Activated T-cell treated with anti-CD3 and anti-CD28 coated beads, Interleukin-2, amount 50 U/mL, for 48 hours (primary cell): ENCODE data around the gene ZBTB11.
"Not testable (repeated sequence)": the region's sequence is repeated elsewhere in the genome, so short reads cannot be mapped to it uniquely, and the experiment has no call there.

Experiments used
- DNase-seq, 2 experiments: peaks; one replicate each; pipeline ENCODE4 v3.0.0-alpha.2; 2020

Gene ZBTB11

GRCh38 chr3:101676765-101677435 is at the start of gene ZBTB11:
Gene ZBTB11, minus strand, starts transcription at chr3:101677132. Its CDS starts 218 bp downstream, at chr3:101676914.
- peak; percentile 100 for DNase-seq

- no peak for DNase-seq
Measured at GRCh38 chr3:101725890-101726275, 49.0 kb upstream of the ZBTB11 start.

- DNase-seq, result peak; percentile 37 to 53
Measured at GRCh38 chr3:101725194-101725889, 48.4 kb upstream of the ZBTB11 start.

DNA sequence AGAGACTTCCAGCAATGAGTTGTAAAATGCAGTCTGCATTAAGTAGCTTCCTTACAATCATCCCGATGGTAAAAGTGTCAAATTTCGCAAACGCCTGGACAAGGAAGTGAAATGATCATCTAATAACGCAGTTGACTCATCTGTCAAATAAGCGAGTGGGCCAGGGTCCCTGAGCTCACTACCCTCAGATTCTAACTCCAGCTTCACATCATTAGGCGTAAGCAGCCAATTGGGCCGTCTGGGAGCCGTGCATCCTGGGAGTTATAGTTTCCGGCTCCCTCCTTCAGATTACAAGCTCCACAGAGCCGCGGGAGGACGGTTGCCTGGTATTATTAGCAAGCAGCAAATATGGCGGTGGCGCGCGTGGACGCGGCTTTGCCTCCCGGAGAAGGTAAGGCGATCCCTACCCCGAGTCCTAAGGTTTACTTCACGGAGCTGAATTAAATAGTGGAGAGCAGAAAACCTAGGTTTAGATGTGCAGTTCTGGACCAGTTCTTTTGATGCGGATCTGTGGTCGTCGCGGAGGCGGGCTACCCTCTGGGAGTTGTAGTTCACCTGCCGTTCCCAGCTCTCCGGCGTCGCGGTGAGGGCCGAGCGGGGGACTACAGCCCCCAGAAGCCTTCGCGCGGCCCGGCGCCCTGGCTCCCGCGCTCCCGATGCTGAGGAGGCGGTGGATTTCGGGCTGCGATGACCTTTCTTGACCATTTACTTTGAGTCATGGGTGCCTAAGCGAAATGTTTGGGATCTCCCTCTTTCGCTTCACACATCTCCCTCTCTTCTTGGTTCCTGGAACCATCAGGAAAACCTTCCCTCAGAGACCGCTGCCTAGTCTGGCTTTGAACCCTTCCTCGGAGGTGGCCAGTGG is 47.6 kb upstream of the ZBTB11 start, which contains the start of gene CEP97:
TSS of gene CEP97 (plus strand) at position 286 of the 865 bp plus-strand sequence. CDS start at position 349, 63 bp downstream.
- peak; percentile 91 to 92 for DNase-seq

GRCh38 chr3:101722394-101723173 is 45.7 kb upstream of the ZBTB11 start:
- DNase-seq, result no peak

DNA sequence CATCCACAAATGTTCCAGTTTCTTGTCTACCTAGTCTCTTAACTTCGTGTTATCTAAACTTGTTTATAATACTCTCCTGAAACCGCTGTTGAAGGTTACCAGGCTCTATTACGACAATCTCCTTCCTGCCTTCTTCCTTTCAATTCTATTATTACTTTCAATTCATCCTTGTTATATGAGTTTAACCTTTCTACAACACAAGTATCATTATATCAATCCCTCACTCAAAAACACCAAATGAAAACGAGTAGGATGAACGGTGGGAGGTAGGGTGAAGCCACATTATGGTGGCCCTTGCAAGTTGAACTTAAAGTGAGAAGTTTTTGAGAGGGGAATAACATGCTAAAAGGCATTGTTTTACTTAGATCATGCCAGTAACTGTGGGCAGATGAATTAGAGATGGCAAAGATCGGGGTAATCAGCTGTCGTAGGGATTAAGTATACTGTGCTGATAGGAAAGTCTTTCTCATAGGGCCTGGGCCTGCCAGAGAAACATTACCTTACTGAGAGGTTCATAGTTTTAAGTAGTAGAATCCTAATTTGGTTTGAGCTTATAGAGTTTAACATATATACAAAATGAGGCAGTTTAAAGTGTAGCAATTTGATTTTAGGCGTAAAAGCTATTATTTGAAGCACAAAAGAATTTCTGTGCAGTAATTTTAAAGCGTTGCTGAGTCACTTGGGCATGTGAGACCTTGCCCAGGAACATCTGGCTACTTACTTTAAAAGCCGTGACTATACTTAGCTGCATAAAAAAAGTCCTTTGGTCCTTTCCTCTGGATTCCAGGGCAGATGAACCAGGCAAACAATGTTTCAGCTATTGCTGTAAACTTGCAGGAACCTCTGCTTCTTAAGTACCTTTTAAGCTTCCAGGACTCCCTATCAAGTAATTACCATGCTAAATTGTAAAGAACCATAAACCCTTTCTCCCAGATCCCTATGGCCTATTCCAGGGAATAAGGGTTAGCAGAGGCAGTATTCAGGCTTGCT is 44.2 kb upstream of the ZBTB11 start:
- peak; percentile 27 to 39 for DNase-seq

- no peak for DNase-seq
Measured at GRCh38 chr3:101719604-101720185, 42.8 kb upstream of the ZBTB11 start.

DNA sequence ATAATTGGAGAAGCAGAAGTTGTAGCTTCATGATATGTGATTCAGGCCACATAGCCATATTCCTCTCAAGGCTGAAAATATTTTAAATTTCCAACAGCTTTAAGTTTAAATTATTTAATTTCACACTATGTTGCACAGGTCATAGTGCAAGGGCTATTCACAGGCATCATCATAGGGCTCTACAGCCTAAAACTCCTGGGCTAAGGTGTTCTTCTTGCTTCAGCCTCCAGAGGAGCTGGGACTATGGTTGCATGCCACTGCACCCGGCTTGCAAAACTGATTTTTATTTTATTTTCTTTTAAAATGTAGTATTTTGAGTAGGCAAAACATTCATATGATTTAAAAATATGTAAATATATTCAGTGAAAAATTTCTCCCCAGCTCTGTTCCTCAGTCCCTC is 41.5 kb upstream of the ZBTB11 start:
- DNase-seq, result no peak

- DNase-seq, result no peak
Measured at GRCh38 chr3:101709126-101709525, 32.2 kb upstream of the ZBTB11 start.

GRCh38 chr3:101704639-101705038 is 27.7 kb upstream of the ZBTB11 start:
- DNase-seq, result not testable (repeated sequence)

GRCh38 chr3:101703169-101703568 is 26.2 kb upstream of the ZBTB11 start:
- DNase-seq, result no peak

GRCh38 chr3:101702726-101703125 is 25.8 kb upstream of the ZBTB11 start:
- DNase-seq, result no peak

DNA sequence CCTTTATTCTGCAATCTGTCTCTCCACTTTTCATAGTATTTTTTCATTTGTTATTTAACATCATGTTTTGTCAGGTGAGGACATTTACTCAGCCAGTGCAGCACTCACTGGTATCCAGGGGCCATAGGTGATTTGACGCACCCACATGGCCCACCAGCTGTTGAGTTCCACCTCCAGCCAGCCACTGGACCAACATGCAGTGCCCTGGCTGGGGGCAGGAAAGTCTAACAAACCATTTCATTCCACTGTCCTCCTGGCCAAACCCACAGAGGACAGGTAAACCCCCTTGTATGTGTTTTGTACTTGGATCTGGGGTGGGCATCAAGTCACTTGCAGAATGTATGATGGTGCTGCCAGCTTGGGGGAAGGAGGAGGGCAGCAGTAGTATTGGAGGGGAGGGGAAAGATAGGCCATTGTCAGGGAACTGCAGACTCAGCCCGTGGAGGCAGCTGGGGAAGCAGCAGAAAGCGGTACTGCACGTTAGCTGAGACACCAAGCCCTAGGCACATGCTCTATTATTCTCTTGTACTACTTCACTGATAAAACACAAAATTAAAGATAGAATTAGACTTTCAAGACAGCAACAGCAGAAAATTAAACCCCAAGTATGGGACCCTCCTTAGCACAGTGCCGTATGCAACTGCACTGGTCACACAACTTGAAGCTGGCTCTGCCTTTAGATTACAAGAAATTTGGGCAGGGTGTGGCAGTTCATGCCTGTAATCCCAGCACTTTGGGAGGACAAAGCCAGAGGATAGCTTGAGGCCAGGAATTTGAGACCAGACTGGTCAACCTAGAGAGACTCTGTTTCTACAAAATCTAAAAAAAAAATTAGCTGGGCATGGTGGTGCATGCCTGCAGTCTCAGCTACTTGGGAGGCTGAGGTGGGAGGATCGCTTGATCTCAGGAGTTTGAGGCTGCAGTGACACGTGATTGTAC is 25.0 kb upstream of the ZBTB11 start:
- DNase-seq, result no peak

DNA sequence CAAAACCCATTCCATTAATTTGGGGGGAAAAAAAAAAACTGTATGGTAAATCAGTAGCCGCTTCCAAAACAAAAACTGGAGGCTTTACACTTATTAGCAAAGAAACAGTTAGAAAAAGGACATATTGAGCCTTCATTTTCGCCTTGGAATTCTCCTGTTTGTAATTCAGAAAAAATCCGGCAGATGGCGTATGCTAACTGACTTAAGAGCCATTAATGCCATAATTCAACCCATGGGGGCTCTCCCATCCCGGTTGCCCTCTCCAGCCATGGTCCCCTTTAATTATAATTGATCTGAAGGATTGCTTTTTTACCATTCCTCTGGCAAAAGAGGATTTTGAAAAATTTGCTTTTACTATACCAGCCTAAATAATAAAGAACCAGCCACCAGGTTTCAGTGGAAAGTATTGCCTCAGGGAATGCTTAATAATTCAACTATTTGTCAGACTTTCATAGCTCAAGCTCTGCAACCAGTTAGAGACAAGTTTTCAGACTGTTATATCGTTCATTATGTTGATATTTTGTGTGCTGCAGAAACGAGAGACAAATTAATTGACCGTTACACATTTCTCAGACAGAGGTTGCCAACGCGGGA is 18.9 kb upstream of the ZBTB11 start:
- peak in 1 of 2 experiments; percentile 30 for DNase-seq

DNA sequence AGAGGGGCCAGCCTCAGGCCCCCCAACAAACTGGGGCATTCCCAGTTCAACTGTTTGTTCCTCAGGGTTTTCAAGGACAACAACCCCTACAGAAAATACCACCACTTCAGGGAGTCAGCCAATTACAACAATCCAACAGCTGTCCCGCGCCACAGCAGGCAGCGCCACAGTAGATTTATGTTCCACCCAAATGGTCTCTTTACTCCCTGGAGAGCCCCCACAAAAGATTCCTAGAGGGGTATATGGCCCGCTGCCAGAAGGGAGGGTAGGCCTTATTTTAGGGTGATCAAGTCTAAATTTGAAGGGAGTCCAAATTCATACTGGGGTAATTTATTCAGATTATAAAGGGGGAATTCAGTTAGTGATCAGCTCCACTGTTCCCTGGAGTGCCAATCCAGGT is 17.9 kb upstream of the ZBTB11 start:
- DNase-seq, result not testable (repeated sequence)

DNA sequence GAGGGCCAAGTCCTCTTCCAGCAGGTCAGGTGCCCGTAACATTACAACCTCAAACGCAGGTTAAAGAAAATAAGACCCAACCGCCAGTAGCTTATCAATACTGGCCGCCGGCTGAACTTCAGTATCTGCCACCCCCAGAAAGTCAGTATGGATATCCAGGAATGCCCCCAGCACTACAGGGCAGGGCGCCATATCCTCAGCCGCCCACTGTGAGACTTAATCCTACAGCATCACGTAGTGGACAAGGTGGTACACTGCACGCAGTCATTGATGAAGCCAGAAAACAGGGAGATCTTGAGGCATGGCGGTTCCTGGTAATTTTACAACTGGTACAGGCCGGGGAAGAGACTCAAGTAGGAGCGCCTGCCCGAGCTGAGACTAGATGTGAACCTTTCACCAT is 16.6 kb upstream of the ZBTB11 start:
- DNase-seq, result peak; percentile 54 to 57

GRCh38 chr3:101691685-101692671 is 15.0 kb upstream of the ZBTB11 start:
- not testable (repeated sequence) for DNase-seq

DNA sequence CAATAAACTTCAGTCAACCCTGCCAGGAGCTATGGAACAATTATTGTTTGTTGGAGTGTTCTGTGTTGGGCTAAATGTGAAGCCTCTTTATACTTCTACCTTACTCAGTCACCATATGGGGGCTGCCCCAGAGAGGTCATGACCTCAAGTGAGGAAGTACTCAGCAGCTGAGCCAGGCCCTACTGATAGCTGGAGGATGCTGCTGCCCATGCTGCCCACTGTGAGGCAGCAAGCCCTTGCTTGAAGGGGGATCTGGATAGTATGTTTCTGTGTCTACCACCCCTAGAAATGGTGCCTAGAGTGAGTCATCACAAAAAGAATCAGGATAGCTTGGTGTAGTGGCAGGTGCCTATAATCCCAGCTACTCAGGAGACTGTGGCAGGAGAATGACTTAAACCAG is 14.0 kb upstream of the ZBTB11 start:
- DNase-seq, result peak in 1 of 2 experiments; percentile 28
